AG08395 (cell line): ENCODE data around the gene UFC1.
A peak's percentile ranks its signal among the peaks of the same experiment; 100 is the strongest.
"Not testable (repeated sequence)": the region's sequence is repeated elsewhere in the genome, so short reads cannot be mapped to it uniquely, and the experiment has no call there.

Experiments used
- DNase-seq: peaks from one replicate; pipeline ENCODE4 v3.0.0; 2012; ENCODE audit warnings: mixed read lengths, low spot score

Gene UFC1

GRCh38 chr1:161153682-161154337 is at the start of gene UFC1:
UFC1 (plus strand) TSS chr1:161153978; CDS start chr1:161153998, 20 bp downstream.
- DNase-seq: peak; percentile 83

- no peak for DNase-seq
Measured at GRCh38 chr1:161106431-161106830, 47.3 kb upstream of the UFC1 start.

- no peak for DNase-seq
Measured at GRCh38 chr1:161111117-161111516, 42.7 kb upstream of the UFC1 start.

GRCh38 chr1:161111527-161111926 is 42.3 kb upstream of the UFC1 start:
- no peak for DNase-seq

GRCh38 chr1:161113915-161114314 is 39.9 kb upstream of the UFC1 start:
- DNase-seq: no peak

GRCh38 chr1:161114556-161114955 is 39.2 kb upstream of the UFC1 start:
- no peak for DNase-seq

- DNase-seq: no peak
Measured at GRCh38 chr1:161115132-161115711, 38.6 kb upstream of the UFC1 start.

GRCh38 chr1:161115961-161116360 is 37.8 kb upstream of the UFC1 start:
- not testable (repeated sequence) for DNase-seq

- peak; percentile 92 for DNase-seq
Measured at GRCh38 chr1:161117759-161118581, 35.8 kb upstream of the UFC1 start, which contains the start of the genes NIT1 and PFDN2. NIT1 (plus strand) TSS chr1:161118105; CDS start chr1:161118177, 72 bp downstream. PFDN2 (minus strand) TSS chr1:161118037; CDS start chr1:161118026, 11 bp downstream.

- peak; percentile 80 for DNase-seq
Measured at GRCh38 chr1:161119092-161119903, 34.5 kb upstream of the UFC1 start.

GRCh38 chr1:161121042-161121650 is 32.6 kb upstream of the UFC1 start:
- no peak for DNase-seq

GRCh38 chr1:161121834-161122233 is 31.9 kb upstream of the UFC1 start:
- DNase-seq: no peak

GRCh38 chr1:161122967-161123366 is 30.8 kb upstream of the UFC1 start:
- DNase-seq: no peak

- DNase-seq: no peak
Measured at GRCh38 chr1:161127649-161128048, 26.1 kb upstream of the UFC1 start.

- DNase-seq: no peak
Measured at GRCh38 chr1:161128591-161129420, 25.0 kb upstream of the UFC1 start.

GRCh38 chr1:161130266-161130665 is 23.5 kb upstream of the UFC1 start:
- no peak for DNase-seq

GRCh38 chr1:161131523-161132409 is 22.0 kb upstream of the UFC1 start:
- no peak for DNase-seq

- DNase-seq: peak; percentile 96
Measured at GRCh38 chr1:161132410-161133219, 21.2 kb upstream of the UFC1 start, which contains the start of gene DEDD. DEDD (minus strand) TSS chr1:161132667; CDS start chr1:161124462, 8,205 bp downstream.
